ENCODE measurements around the gene ARHGAP4.

- TF ChIP-seq POLR2A (IDR thresholded peaks at IDR 0.05; ENCODE audit: low read depth, low read length) (no peak), PAX5 (IDR thresholded peaks at IDR 0.05; ENCODE audit: insufficient read depth, low read length, severe bottlenecking) (no peak), POLR2AphosphoS5 (IDR thresholded peaks at IDR 0.05; ENCODE audit: low read depth, low read length) (no peak; the same call in 1 of the 2 replicates), TAF1 (IDR thresholded peaks at IDR 0.05; ENCODE audit: low read depth, low read length) (no peak), POU2F2 (IDR thresholded peaks at IDR 0.05; ENCODE audit: low read depth, low read length) (no peak), SPI1 (IDR thresholded peaks at IDR 0.05; ENCODE audit: low read depth, low read length) (no peak)
Measured at GRCh38 chrX:153970357-153971123, 44.5 kb upstream of the ARHGAP4 start.
